ENCODE data around the gene HOPX.

DNA sequence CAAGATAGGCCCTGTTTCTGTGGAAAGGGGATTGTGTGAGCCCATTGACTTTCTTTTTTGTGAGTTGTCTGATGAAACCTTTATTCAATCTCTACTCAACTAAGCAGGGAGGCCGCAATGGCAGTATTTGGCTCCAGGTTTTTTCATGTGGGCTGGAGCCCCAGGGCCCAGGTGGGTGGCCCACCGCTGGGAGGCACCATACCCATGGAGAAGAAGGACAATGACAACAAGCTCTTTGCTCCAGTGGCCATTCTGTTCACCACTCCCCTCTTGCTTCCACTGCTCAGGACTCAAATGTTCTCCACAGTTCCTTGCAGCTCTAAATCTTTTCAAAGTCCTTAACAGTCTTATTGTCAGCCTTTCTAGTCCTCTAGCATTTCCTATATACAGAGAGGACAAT, 54.1 kb downstream of the HOPX start:
- TF ChIP-seq, protein P1, sequence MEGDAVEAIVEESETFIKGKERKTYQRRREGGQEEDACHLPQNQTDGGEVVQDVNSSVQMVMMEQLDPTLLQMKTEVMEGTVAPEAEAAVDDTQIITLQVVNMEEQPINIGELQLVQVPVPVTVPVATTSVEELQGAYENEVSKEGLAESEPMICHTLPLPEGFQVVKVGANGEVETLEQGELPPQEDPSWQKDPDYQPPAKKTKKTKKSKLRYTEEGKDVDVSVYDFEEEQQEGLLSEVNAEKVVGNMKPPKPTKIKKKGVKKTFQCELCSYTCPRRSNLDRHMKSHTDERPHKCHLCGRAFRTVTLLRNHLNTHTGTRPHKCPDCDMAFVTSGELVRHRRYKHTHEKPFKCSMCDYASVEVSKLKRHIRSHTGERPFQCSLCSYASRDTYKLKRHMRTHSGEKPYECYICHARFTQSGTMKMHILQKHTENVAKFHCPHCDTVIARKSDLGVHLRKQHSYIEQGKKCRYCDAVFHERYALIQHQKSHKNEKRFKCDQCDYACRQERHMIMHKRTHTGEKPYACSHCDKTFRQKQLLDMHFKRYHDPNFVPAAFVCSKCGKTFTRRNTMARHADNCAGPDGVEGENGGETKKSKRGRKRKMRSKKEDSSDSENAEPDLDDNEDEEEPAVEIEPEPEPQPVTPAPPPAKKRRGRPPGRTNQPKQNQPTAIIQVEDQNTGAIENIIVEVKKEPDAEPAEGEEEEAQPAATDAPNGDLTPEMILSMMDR (IDR thresholded peaks at IDR 0.05; ENCODE audit: insufficient read depth, low read length), result no peak
- TF ChIP-seq, protein P2, sequence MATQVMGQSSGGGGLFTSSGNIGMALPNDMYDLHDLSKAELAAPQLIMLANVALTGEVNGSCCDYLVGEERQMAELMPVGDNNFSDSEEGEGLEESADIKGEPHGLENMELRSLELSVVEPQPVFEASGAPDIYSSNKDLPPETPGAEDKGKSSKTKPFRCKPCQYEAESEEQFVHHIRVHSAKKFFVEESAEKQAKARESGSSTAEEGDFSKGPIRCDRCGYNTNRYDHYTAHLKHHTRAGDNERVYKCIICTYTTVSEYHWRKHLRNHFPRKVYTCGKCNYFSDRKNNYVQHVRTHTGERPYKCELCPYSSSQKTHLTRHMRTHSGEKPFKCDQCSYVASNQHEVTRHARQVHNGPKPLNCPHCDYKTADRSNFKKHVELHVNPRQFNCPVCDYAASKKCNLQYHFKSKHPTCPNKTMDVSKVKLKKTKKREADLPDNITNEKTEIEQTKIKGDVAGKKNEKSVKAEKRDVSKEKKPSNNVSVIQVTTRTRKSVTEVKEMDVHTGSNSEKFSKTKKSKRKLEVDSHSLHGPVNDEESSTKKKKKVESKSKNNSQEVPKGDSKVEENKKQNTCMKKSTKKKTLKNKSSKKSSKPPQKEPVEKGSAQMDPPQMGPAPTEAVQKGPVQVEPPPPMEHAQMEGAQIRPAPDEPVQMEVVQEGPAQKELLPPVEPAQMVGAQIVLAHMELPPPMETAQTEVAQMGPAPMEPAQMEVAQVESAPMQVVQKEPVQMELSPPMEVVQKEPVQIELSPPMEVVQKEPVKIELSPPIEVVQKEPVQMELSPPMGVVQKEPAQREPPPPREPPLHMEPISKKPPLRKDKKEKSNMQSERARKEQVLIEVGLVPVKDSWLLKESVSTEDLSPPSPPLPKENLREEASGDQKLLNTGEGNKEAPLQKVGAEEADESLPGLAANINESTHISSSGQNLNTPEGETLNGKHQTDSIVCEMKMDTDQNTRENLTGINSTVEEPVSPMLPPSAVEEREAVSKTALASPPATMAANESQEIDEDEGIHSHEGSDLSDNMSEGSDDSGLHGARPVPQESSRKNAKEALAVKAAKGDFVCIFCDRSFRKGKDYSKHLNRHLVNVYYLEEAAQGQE (IDR thresholded peaks at IDR 0.05; ENCODE audit: insufficient replicate concordance, low read depth), result no peak
- TF ChIP-seq GABPA (IDR thresholded peaks at IDR 0.05; ENCODE audit: low read depth), result no peak

Measured in HL-60 (cell line).